GM12878 (cell line): ENCODE data around the gene BAK1. TPM values are rescaled to one million over a fixed set of nuclear protein-coding genes. Genes with fewer than 3 reads are reported as not detected.
"Not testable (repeated sequence)": the region's sequence is repeated elsewhere in the genome, so short reads cannot be mapped to it uniquely, and the experiment has no call there.

ENCODE experiments used
- ATAC-seq: fragments of 200-7000 bp; cut with Tn5 transposase; 3 replicates; pipeline ENCODE4 v1.9.1; 2020; ENCODE audit warnings: mild to moderate bottlenecking, moderate library complexity
- BruUV-seq: library from RNA; stranded (reverse); fragments of 400-500 nt; replicated peaks from 2 replicates; lab custom pipeline; 2021; lab: Mats Ljungman, UMichigan
- CTCF ChIA-PET: fragments of 300-600 bp; sonication (Branson Sonifier 250); formaldehyde crosslinking; extraction: SDS; loops from one replicate; lab custom pipeline; 2021; ENCODE audit warnings: inconsistent platforms; lab: Yijun Ruan, JAX
- POLR2A ChIA-PET: fragments of 350-600 bp; formaldehyde crosslinking; extraction: SDS; loops from one replicate; lab custom pipeline; 2021; ENCODE audit warnings: inconsistent platforms; lab: Charles Lee
- RAD21 ChIA-PET: fragments of 300-600 bp; sonication (Branson Sonifier 250); formaldehyde crosslinking; loops from one replicate; lab custom pipeline; 2023; ENCODE audit warnings: antibody characterized with exemption; ENCODE audit not compliant: unreplicated experiment; lab: Charles Lee
- SMC1A ChIA-PET: fragments of 300-600 bp; sonication (Branson Sonifier 250); formaldehyde crosslinking; loops from one replicate; lab custom pipeline; 2023; ENCODE audit not compliant: unreplicated experiment, uncharacterized antibody; lab: Charles Lee
- DNase-seq: peaks from one replicate; pipeline ENCODE4 v3.0.0-alpha.2; 2011; ENCODE audit warnings: low read depth, low spot score
- FAIRE-seq: peaks from 3 replicates; lab custom pipeline; 2011; peaks lifted over from hg19 to GRCh38; lab: Jason Lieb, UNC
- H2AFZ ChIP-seq: 2 replicates; pipeline ENCODE4 v1.6.0; 2011; ENCODE audit warnings: low read depth, low read length, control low read depth; ENCODE audit not compliant: control insufficient read depth
- H3K27ac ChIP-seq: 2 replicates; pipeline ENCODE4 v1.5.1; 2011; ENCODE audit warnings: control low read depth; ENCODE audit not compliant: control insufficient read depth, insufficient read depth
- H3K27me3 ChIP-seq, 2 experiments: replicated peaks in 1 of 2; 2 replicates each; pipeline versions ENCODE4 v1.6.0 to v1.6.1; 2011; ENCODE audit warnings: low read length in 1 of 2; ENCODE audit not compliant: control insufficient read depth in 2 of 2, insufficient read depth in 2 of 2
- H3K36me3 ChIP-seq, 2 experiments: 2 replicates each; pipeline ENCODE4 v1.5.1; 2011; ENCODE audit warnings: low read length in 1 of 2; ENCODE audit not compliant: control insufficient read depth in 2 of 2, insufficient read depth in 2 of 2
- H3K4me1 ChIP-seq: 2 replicates; pipeline ENCODE4 v1.6.1; 2011; ENCODE audit warnings: mild to moderate bottlenecking, low read length, moderate library complexity, mixed read lengths; ENCODE audit not compliant: control insufficient read depth, insufficient read depth
- H3K4me2 ChIP-seq: 2 replicates; pipeline ENCODE4 v1.6.0; 2011; ENCODE audit warnings: control low read depth; ENCODE audit not compliant: control insufficient read depth, insufficient read depth
- H3K4me3 ChIP-seq: fragments of 200-600 bp; sonication (generic); 2 replicates; pipeline ENCODE4 v1.5.1; 2016
- H3K79me2 ChIP-seq: 2 replicates; pipeline ENCODE4 v1.6.0; 2011; ENCODE audit warnings: low read length; ENCODE audit not compliant: control insufficient read depth, insufficient read depth
- H3K9ac ChIP-seq: 2 replicates; pipeline ENCODE4 v1.8.0; 2011; ENCODE audit warnings: low read length, control low read depth, mixed read lengths; ENCODE audit not compliant: control insufficient read depth, insufficient read depth
- H3K9me3 ChIP-seq: replicated peaks from 3 replicates; pipeline ENCODE4 v1.5.1; 2011; ENCODE audit warnings: mild to moderate bottlenecking, low read length; ENCODE audit not compliant: control insufficient read depth, insufficient read depth
- H4K20me1 ChIP-seq: 2 replicates; pipeline ENCODE4 v1.6.0; 2011; ENCODE audit not compliant: control insufficient read depth, insufficient read depth
- IKZF2 ChIP-seq, 2 experiments: fragments of 450-650 bp; IDR thresholded peaks; 2 replicates each; pipeline ENCODE4 v1.6.1; 2017; ENCODE audit warnings: mild to moderate bottlenecking in 2 of 2, moderate library complexity in 2 of 2
- MYB ChIP-seq: fragments of 150-350 bp; IDR thresholded peaks from 2 replicates; pipeline ENCODE4 v1.6.1; 2014; ENCODE audit warnings: mild to moderate bottlenecking, low read depth, low read length, borderline replicate concordance
- SUZ12 ChIP-seq: fragments of 200-600 bp; sonication (generic); IDR thresholded peaks from one replicate; pipeline ENCODE4 v1.6.1; 2018; ENCODE audit warnings: antibody characterized with exemption, mild to moderate bottlenecking; ENCODE audit not compliant: unreplicated experiment
- WGBS: methylation state at CpG from one replicate; pipeline ENCODE4 v1.1.6; 2016; ENCODE audit warnings: low lambda C conversion rate; ENCODE audit not compliant: insufficient replicate concordance, insufficient coverage; ENCODE audit errors: missing lambda C conversion rate; 5-methylcytosine and 5-hydroxymethylcytosine counted together
- in situ Hi-C: fragments of 300-500 bp; cut with MboI; formaldehyde crosslinking; loops from 9 replicates; pipeline ENCODE4 v1.14.3; 2018; ENCODE audit warnings: mixed read lengths
- intact Hi-C: fragments of 100-400 bp; cut with micrococcal nuclease; formaldehyde crosslinking; loops from one replicate; pipeline ENCODE4 v1.14.2; 2022; ENCODE audit not compliant: unreplicated experiment
- polyA plus RNA-seq, 11 experiments: library from polyadenylated mRNA; depleted of rRNA in 4 of 11; unstranded in 6 of 11; stranded (reverse) in 5 of 11; fragments of >200 nt; fragmentation: Nextera tagmentation in 4 of 11; fragmentation: Illumina TruSeq in 1 of 11; extraction: Ambion mirVana in 4 of 11; extraction: Trizol in 1 of 11; gene quantifications; 1 replicate in 1 of 11; 2 replicates in 10 of 11; pipeline versions ENCODE4 v1.2.1 to v1.2.3, GENCODE V29; 2011 to 2016; ENCODE audit warnings: inconsistent platforms in 2 of 11, missing spikeins in 2 of 11, low read depth in 1 of 11
- total RNA-seq, 4 experiments: library from RNA; depleted of rRNA in 3 of 4; stranded (reverse); fragments of >200 nt in 3 of 4; fragmentation: Illumina TruSeq in 1 of 4; extraction: Trizol in 1 of 4; gene quantifications; 2 replicates each; pipeline versions ENCODE4 v1.2.1 to v1.2.3, GENCODE V29; 2013 to 2021
- TF ChIP-seq, protein P1 (sequence below): fragments of 450-650 bp; IDR thresholded peaks from 2 replicates; pipeline ENCODE4 v1.6.1; 2017; ENCODE audit warnings: mild to moderate bottlenecking, moderate library complexity
- TF ChIP-seq, protein P2 (sequence below): IDR thresholded peaks from 2 replicates; pipeline ENCODE4 v1.6.1; 2012; ENCODE audit warnings: low read depth, low read length, improper control_type of control experiment

The BAK1 gene
- total and polyA plus RNA-seq, 10 of the 15 experiments (the other 5 are each of a cell fraction or from before 2014, with no cell fraction given), result 6.3 to 65.8 (median 29.6) TPM

DNA sequence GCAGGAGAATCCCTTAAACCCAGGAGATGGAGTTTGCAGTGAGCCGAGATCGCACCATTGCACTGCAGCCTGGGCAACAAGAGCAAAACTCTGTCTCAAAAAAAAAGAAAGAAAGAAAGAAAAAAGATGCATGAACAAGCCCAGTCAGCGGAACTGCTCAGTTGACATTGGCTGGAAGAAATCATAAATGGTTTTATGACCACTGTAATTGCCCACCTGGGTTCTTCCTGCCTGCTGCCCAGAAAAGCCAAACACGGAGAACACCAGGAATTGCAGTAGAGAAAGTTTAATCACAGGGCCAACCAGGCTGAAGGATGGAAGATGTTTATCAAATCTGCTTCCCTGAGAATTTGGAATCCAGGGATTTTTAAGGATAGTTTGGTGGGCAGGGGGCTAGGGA lies 22.7 kb downstream of the BAK1 start:
- no peak overlapping the region for H3K4me2 ChIP-seq
- H3K27me3 ChIP-seq, result no peaks in the 10 kb centered on the region
- ChIA-PET RAD21 (interaction anchor here (1.4 kb wide), 1 partner anchor 13 kb away, joined by 3 read pairs; no protein-coding TSS in a partner anchor), CTCF (no interaction called here), SMC1A (interaction anchor here (0.7 kb wide), 1 partner anchor 633 kb away, joined by 3 read pairs; no protein-coding TSS in a partner anchor), POLR2A (interaction anchor here (0.6 to 0.9 kb wide), 2 partner anchors 13 to 19 kb away, joined by 3 to 13 read pairs; no protein-coding TSS in a partner anchor)
- no peaks in the 10 kb centered on the region for H3K9me3 ChIP-seq
- TF ChIP-seq, protein P1, sequence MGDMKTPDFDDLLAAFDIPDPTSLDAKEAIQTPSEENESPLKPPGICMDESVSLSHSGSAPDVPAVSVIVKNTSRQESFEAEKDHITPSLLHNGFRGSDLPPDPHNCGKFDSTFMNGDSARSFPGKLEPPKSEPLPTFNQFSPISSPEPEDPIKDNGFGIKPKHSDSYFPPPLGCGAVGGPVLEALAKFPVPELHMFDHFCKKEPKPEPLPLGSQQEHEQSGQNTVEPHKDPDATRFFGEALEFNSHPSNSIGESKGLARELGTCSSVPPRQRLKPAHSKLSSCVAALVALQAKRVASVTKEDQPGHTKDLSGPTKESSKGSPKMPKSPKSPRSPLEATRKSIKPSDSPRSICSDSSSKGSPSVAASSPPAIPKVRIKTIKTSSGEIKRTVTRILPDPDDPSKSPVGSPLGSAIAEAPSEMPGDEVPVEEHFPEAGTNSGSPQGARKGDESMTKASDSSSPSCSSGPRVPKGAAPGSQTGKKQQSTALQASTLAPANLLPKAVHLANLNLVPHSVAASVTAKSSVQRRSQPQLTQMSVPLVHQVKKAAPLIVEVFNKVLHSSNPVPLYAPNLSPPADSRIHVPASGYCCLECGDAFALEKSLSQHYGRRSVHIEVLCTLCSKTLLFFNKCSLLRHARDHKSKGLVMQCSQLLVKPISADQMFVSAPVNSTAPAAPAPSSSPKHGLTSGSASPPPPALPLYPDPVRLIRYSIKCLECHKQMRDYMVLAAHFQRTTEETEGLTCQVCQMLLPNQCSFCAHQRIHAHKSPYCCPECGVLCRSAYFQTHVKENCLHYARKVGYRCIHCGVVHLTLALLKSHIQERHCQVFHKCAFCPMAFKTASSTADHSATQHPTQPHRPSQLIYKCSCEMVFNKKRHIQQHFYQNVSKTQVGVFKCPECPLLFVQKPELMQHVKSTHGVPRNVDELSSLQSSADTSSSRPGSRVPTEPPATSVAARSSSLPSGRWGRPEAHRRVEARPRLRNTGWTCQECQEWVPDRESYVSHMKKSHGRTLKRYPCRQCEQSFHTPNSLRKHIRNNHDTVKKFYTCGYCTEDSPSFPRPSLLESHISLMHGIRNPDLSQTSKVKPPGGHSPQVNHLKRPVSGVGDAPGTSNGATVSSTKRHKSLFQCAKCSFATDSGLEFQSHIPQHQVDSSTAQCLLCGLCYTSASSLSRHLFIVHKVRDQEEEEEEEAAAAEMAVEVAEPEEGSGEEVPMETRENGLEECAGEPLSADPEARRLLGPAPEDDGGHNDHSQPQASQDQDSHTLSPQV, result no peak
- TF ChIP-seq MYB (no peak), SUZ12 (no peak), IKZF2 (IDR thresholded peaks at IDR 0.05) (0 out of 4 replicates have a peak, but pooled peaks of 1 of the 2 experiments have one; percentile 5)
- TF ChIP-seq, protein P2, sequence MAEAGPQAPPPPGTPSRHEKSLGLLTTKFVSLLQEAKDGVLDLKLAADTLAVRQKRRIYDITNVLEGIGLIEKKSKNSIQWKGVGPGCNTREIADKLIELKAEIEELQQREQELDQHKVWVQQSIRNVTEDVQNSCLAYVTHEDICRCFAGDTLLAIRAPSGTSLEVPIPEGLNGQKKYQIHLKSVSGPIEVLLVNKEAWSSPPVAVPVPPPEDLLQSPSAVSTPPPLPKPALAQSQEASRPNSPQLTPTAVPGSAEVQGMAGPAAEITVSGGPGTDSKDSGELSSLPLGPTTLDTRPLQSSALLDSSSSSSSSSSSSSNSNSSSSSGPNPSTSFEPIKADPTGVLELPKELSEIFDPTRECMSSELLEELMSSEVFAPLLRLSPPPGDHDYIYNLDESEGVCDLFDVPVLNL, result no peak
- ATAC-seq (no peak), DNase-seq (no peak), FAIRE-seq (no peak)
- BruUV-seq, result no TSS peak
- H3K4me3 ChIP-seq, result no peak overlapping the region
- H3K4me1 ChIP-seq, result peaks cover 3% of the 10 kb centered on the region
- no peaks in the 10 kb centered on the region for H3K36me3 ChIP-seq
- H4K20me1 ChIP-seq, result no peaks in the 10 kb centered on the region
- no peaks in the 10 kb centered on the region for H3K79me2 ChIP-seq
- peak overlapping the region; percentile 43; the same call in 1 of the 2 replicates for H3K27ac ChIP-seq
- H3K9ac ChIP-seq, result no peak overlapping the region
- intact Hi-C loops (loop anchor here (2.0 to 5.0 kb wide), 2 partner anchors 13 to 50 kb away; no protein-coding TSS in a partner anchor), in situ Hi-C loops (no loop called here)
- H2AFZ ChIP-seq, result no peak overlapping the region
- 83% methylated on average over 4 of the region's 4 CpGs for WGBS

- H3K27me3 ChIP-seq, H3K4me1 ChIP-seq, H3K27ac ChIP-seq, FAIRE-seq, H3K9ac ChIP-seq, BruUV-seq, H3K4me3 ChIP-seq, ATAC-seq, DNase-seq, H4K20me1 ChIP-seq, intact Hi-C loops, H3K4me2 ChIP-seq, POLR2A ChIA-PET, H3K79me2 ChIP-seq, H2AFZ ChIP-seq, H3K9me3 ChIP-seq, H3K36me3 ChIP-seq, in situ Hi-C loops: not testable (repeated sequence)
- ChIA-PET RAD21 (interaction anchor here (1.1 kb wide), 1 partner anchor 19 kb away, joined by 3 read pairs; no protein-coding TSS in a partner anchor), CTCF (interaction anchor here (0.5 to 1.5 kb wide), 3 partner anchors 9 to 975 kb away, joined by 3 to 4 read pairs (median 3); no protein-coding TSS in a partner anchor), SMC1A (interaction anchor here (1.6 kb wide), 1 partner anchor 55 kb away, joined by 5 read pairs; no protein-coding TSS in a partner anchor)
- 54% methylated on average over 3 of the region's 3 CpGs for WGBS
Measured at GRCh38 chr6:33552883-33553282, 27.2 kb downstream of the BAK1 start.
